Placental epithelial cell (primary cell): Measurements from ENCODE around the gene CALHM1. TPM values are rescaled to one million over a fixed set of nuclear protein-coding genes. Genes with fewer than 3 reads are reported as not detected.

ENCODE experiments used
- total RNA-seq: library from RNA; depleted of rRNA; stranded (reverse); fragments of >200 nt; gene quantifications from 2 replicates; pipeline ENCODE4 v1.2.3, GENCODE V29; 2012

The CALHM1 gene, protein sequence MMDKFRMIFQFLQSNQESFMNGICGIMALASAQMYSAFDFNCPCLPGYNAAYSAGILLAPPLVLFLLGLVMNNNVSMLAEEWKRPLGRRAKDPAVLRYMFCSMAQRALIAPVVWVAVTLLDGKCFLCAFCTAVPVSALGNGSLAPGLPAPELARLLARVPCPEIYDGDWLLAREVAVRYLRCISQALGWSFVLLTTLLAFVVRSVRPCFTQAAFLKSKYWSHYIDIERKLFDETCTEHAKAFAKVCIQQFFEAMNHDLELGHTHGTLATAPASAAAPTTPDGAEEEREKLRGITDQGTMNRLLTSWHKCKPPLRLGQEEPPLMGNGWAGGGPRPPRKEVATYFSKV
- not detected in 2 replicates for total RNA-seq

DNA sequence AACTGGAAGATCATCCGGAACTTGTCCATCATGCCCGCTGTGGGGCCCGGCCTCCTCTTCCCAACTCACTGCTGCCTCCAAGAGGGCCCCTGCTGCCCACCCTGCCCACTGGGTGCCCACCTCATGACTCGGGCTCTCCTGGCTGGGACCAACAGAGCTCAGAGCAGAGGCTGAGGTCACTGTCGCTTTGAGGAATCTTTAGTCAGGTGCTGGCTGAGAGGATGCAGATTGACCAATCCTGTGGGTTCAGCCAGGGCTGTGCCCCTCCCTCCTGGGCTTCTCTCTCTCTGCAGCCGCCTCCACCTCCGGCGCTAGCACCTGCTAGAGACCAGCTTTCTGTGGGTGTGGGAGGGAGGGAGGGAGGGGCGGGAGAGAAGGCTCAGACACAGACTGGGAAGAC, at the start of gene CALHM1:
TSS of gene CALHM1 (minus strand) at position 181 of the 400 bp plus-strand sequence. CDS start at position 32, 149 bp downstream.

DNA sequence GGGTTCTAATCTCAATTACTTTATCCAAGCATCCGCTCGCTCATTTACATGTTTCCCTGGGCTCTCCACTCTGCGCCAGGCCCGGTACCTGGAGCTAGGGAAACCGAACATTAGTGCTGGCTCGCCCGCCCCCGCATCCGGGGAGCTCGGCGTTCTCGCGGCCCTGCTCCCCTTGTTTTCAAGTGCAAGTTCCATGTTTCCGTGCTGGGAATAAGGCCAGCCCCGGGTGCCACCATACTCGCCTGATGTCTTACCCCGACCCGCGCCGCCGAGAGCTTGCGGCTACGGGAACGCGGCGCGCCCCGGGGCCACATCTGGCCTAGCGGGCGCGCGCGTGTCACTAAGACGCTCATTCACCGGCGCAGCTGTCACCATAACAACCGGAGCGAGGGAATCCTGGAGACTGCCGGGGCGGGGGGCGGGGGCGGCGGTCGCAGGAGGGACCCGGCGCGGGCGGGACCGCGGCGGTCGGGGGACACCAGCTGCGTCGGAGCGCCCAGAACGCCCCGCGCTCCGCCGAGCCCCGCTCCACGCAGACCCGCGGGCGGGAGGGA, 34.7 kb upstream of the CALHM1 start, which contains the start of gene NEURL1:
TSS of gene NEURL1 (plus strand) at position 344 of the 554 bp plus-strand sequence. CDS start 683 bp downstream, outside the sequence.

DNA sequence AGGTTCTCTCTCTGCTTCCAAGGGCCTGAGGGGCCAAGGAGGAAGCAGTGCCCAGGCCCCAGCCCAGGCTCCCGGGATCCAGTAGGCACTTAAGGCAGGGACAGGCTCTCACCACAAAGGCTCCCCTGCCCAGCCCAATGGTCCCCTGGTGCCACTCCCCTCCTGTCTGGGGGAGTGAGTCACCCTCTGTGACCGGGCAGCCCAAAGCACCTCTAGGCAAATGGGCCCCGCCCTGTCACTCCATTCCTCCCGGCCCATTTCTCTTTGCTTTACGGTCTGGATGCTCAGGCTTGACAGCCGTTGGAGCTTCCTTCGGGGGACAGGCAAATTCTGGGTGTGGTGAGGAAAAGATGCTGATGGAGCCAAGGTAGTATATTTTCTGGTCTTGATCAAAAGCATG, 20.4 kb upstream of the CALHM1 start, which contains the start of gene CALHM3:
TSS of gene CALHM3 (minus strand) at position 106 of the 400 bp plus-strand sequence. CDS start 208 bp downstream, outside the sequence.

DNA sequence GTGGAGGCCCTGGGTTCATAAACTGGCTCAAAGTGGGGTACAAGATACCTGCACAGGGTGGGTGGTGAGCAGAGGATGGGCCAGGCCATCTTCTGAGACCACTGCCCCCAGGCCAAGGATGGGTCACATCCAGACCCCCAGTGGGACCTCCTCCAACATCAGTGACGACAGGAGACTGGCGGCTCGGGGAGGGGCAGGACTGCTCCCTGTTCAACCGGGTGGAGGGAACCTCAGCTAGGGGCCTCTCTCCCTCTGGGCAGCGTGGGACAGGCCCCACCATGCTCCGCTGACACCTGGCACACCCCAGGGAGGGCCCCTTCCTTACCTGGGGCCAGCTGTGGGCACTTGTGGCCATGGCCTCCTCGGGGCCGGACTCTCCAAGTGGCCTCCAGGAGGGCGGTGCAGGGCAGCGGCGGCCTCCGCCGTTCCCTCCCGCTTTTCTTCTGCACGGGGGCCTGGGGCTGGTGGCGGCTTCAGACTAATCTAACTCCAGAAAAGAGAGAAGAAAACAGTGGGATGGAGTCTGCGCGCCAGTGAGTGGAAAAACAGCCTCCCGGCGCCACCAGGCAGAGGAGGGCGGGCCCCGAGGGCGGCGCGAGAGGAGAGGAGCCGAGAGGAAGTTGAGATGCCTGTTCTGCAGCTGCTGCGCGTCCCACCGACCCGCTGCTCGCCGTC, 6.7 kb downstream of the CALHM1 start, which contains the start of gene CALHM2:
TSS of gene CALHM2 (minus strand) at position 540 of the 675 bp plus-strand sequence. CDS start 2,429 bp downstream, outside the sequence.

Other genes with a start within 250 kb of the CALHM1 start
- not detected in 2 replicates for gene RPEL1, start 213.0 kb downstream of the CALHM1 start, total RNA-seq
- 3.5 and 6.2 TPM in 2 replicates for gene INA, start 181.8 kb downstream of the CALHM1 start, total RNA-seq
- gene PCGF6, start 107.8 kb downstream of the CALHM1 start, total RNA-seq, result 6.0 and 9.8 TPM in 2 replicates
- gene TAF5, start 90.9 kb downstream of the CALHM1 start, total RNA-seq, result 2.3 and 3.9 TPM in 2 replicates
- 145 and 240 TPM in 2 replicates for gene ATP5MK, start 62.4 kb downstream of the CALHM1 start, total RNA-seq
- 23.6 and 29.6 TPM in 2 replicates for gene PDCD11, start 62.3 kb downstream of the CALHM1 start, total RNA-seq
- gene CALHM2, start 6.5 kb downstream of the CALHM1 start, total RNA-seq, result 23.7 and 25.1 TPM in 2 replicates
- gene CALHM3, start 20.3 kb upstream of the CALHM1 start, total RNA-seq, result 0.22 and 0.39 TPM in 2 replicates
- 5.5 and 10.0 TPM in 2 replicates for gene NEURL1, start 34.8 kb upstream of the CALHM1 start, total RNA-seq